Measurements from ENCODE around the gene HTATIP2. TPM values are rescaled to one million over a fixed set of nuclear protein-coding genes. Genes with fewer than 3 reads are reported as not detected.

The HTATIP2 gene
- total and polyA plus RNA-seq, 9 of the 15 experiments (the other 6 are each of a cell fraction or from before 2014, with no cell fraction given) = 48.3 to 90.9 (median 64.4) TPM

- 0 out of 2 replicates have a peak, but pooled peaks have one; percentile 11 for TF ChIP-seq JUN (IDR thresholded peaks at IDR 0.05; ENCODE audit: borderline replicate concordance, low read depth, low read length)
- no peak for TF ChIP-seq JUN (CRISPR knock-in tag; IDR thresholded peaks at IDR 0.05; ENCODE audit: borderline replicate concordance)
- peak; percentile 69 for TF ChIP-seq CREM (IDR thresholded peaks at IDR 0.05; ENCODE audit: low read depth)
- no peak for TF ChIP-seq MAFF (IDR thresholded peaks at IDR 0.05; ENCODE audit: low read length)
- TF ChIP-seq NFATC3 (IDR thresholded peaks at IDR 0.05) = no peak
- no peak for TF ChIP-seq ZNF133 (CRISPR knock-in tag; IDR thresholded peaks at IDR 0.05)
- TF ChIP-seq STAT6 (CRISPR knock-in tag; IDR thresholded peaks at IDR 0.05) = no peak
- TF ChIP-seq ZNF3 (CRISPR knock-in tag; IDR thresholded peaks at IDR 0.05) = no peak
- TF ChIP-seq PRDM10 (IDR thresholded peaks at IDR 0.05; ENCODE audit: partially characterized antibody) = no peak
- peak; percentile 59; the same call in 1 of the 2 replicates for TF ChIP-seq ETV1 (tag; conservative IDR thresholded peaks at IDR 0.05; ENCODE audit: low read depth)
- TF ChIP-seq ZNF584 (CRISPR knock-in tag; IDR thresholded peaks at IDR 0.05; ENCODE audit: low read depth) = no peak
- TF ChIP-seq PML (IDR thresholded peaks at IDR 0.05; ENCODE audit: low read length) = no peak
- TF ChIP-seq ZKSCAN8 (CRISPR knock-in tag; IDR thresholded peaks at IDR 0.05) = no peak
- TF ChIP-seq OTX1 (CRISPR knock-in tag; IDR thresholded peaks at IDR 0.05) = no peak
- TF ChIP-seq TCF3 (CRISPR knock-in tag; IDR thresholded peaks at IDR 0.05) = peak; percentile 57
- TF ChIP-seq ETV5 (CRISPR knock-in tag; IDR thresholded peaks at IDR 0.05; ENCODE audit: low read depth) = no peak
- TF ChIP-seq ZNF79 (CRISPR knock-in tag; IDR thresholded peaks at IDR 0.05; ENCODE audit: low read depth) = no peak
- TF ChIP-seq ZNF695 (CRISPR knock-in tag; IDR thresholded peaks at IDR 0.05) = no peak
- no peak for TF ChIP-seq ZNF140 (CRISPR knock-in tag; IDR thresholded peaks at IDR 0.05)
- TF ChIP-seq MAZ (CRISPR knock-in tag; conservative IDR thresholded peaks at IDR 0.05 in 1 of 2, IDR thresholded peaks at IDR 0.05 in 1 of 2) = no peak
- peak; percentile 46; the same call in 1 of the 2 replicates for TF ChIP-seq TEAD4 (IDR thresholded peaks at IDR 0.05; ENCODE audit: low read length)
- no peak for TF ChIP-seq TEAD4 (CRISPR knock-in tag; IDR thresholded peaks at IDR 0.05; ENCODE audit: borderline replicate concordance)
These were observed 6.4 kb upstream of the HTATIP2 start (continued) for GRCh38 chr11:20357150-20357549.

Measured in K562 (cell line).